ENCODE results near the gene FCRL3.

GRCh38 chr1:157702308-157702825, 1.8 kb upstream of the FCRL3 start:
- TF ChIP-seq POLR2A (IDR thresholded peaks at IDR 0.05; ENCODE audit: low read depth, low read length) (no peak), CTCF (IDR thresholded peaks at IDR 0.05 in 2 of 3, conservative IDR thresholded peaks at IDR 0.05 in 1 of 3; ENCODE audit: control insufficient read depth in 2 of 3, extremely low read depth in 1 of 3, insufficient read depth in 1 of 3, low read depth in 3 of 3, low read length in 3 of 3) (no peak), KDM1A (IDR thresholded peaks at IDR 0.05; ENCODE audit: borderline replicate concordance) (no peak), NR2F1 (conservative IDR thresholded peaks at IDR 0.05) (no peak), NFYB (IDR thresholded peaks at IDR 0.05; ENCODE audit: insufficient read depth, low read depth, low read length) (no peak), RB1 (IDR thresholded peaks at IDR 0.05; ENCODE audit: borderline replicate concordance) (no peak), MEF2A (IDR thresholded peaks at IDR 0.05; ENCODE audit: insufficient read depth, low read depth, low read length) (no peak), NFIC (IDR thresholded peaks at IDR 0.05; ENCODE audit: low read depth, low read length) (no peak)
- TF ChIP-seq, protein P1, sequence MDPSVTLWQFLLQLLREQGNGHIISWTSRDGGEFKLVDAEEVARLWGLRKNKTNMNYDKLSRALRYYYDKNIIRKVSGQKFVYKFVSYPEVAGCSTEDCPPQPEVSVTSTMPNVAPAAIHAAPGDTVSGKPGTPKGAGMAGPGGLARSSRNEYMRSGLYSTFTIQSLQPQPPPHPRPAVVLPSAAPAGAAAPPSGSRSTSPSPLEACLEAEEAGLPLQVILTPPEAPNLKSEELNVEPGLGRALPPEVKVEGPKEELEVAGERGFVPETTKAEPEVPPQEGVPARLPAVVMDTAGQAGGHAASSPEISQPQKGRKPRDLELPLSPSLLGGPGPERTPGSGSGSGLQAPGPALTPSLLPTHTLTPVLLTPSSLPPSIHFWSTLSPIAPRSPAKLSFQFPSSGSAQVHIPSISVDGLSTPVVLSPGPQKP (IDR thresholded peaks at IDR 0.05; ENCODE audit: low read depth, low read length): no peak
